K562 (cell line): ENCODE data around the gene CDH5. TPM values are rescaled to one million over a fixed set of nuclear protein-coding genes. Genes with fewer than 3 reads are reported as not detected.
"Not testable (repeated sequence)": the region's sequence is repeated elsewhere in the genome, so short reads cannot be mapped to it uniquely, and the experiment has no call there.

Experiments
- ATAC-seq: fragments of 200-7000 bp; cut with Tn5 transposase; 3 replicates; pipeline ENCODE4 v1.9.1; 2020; ENCODE audit warnings: moderate library complexity
- BruUV-seq: library from RNA; stranded (reverse); fragments of 400-500 nt; replicated peaks from 2 replicates; lab custom pipeline; 2021; lab: Mats Ljungman, UMichigan
- CTCF ChIA-PET: fragments of 300-600 bp; formaldehyde crosslinking; extraction: SDS; loops from one replicate; lab custom pipeline; 2021; ENCODE audit warnings: low intra/inter-chr PET ratio; lab: Yijun Ruan, JAX
- POLR2A ChIA-PET: fragments of 300-600, 350-650 bp; sonication (Branson Sonifier 250); formaldehyde crosslinking; extraction: SDS; loops from one replicate; lab custom pipeline; 2021; ENCODE audit warnings: antibody characterized with exemption, inconsistent platforms; lab: Yijun Ruan, JAX
- DNase-seq, 4 experiments: peaks; one replicate each; pipeline versions ENCODE4 v3.0.0 to v3.0.0-alpha.2; 2011 to 2018; ENCODE audit warnings: low spot score in 3 of 4, mixed read lengths in 3 of 4; ENCODE audit errors: extremely low read depth in 1 of 4
- FAIRE-seq: peaks from 2 replicates; lab custom pipeline; 2011; peaks lifted over from hg19 to GRCh38; lab: Jason Lieb, UNC
- H2AFZ ChIP-seq: 2 replicates; pipeline ENCODE4 v1.6.0; 2011; ENCODE audit warnings: low read depth, low read length, control low read depth, inconsistent platforms
- H3K27ac ChIP-seq: fragments of 200-600 bp; 3 replicates; pipeline ENCODE4 v1.8.0; 2011; ENCODE audit warnings: low read depth, mild to moderate bottlenecking, control low read depth, inconsistent platforms, low read length, moderate library complexity, mixed read lengths; ENCODE audit errors: extremely low read depth
- H3K27me3 ChIP-seq, 2 experiments: fragments of 300-600 bp in 1 of 2; 2 replicates in 1 of 2; 3 replicates in 1 of 2; pipeline versions ENCODE4 v1.6.0 to v1.8.0; 2011; ENCODE audit warnings: inconsistent platforms in 2 of 2, low read length in 2 of 2, mild to moderate bottlenecking in 1 of 2, mixed read lengths in 1 of 2, moderate library complexity in 1 of 2; ENCODE audit not compliant: control insufficient read depth in 2 of 2, insufficient read depth in 2 of 2
- H3K36me3 ChIP-seq: fragments of 300-600 bp; 3 replicates; pipeline ENCODE4 v1.8.0; 2011; ENCODE audit warnings: mild to moderate bottlenecking, low read length, inconsistent platforms; ENCODE audit not compliant: control insufficient read depth, insufficient read depth
- H3K4me1 ChIP-seq, 2 experiments: fragments of 200-600 bp in 1 of 2; replicated peaks in 1 of 2; 2 replicates in 1 of 2; 3 replicates in 1 of 2; pipeline versions ENCODE4 v1.5.1 to v1.8.0; 2011; ENCODE audit warnings: inconsistent platforms in 2 of 2, low read length in 2 of 2, mild to moderate bottlenecking in 1 of 2, mixed read lengths in 1 of 2, moderate library complexity in 1 of 2; ENCODE audit not compliant: control insufficient read depth in 2 of 2, insufficient read depth in 2 of 2
- H3K4me2 ChIP-seq: 2 replicates; pipeline ENCODE4 v1.6.1; 2011; ENCODE audit warnings: low read length, control low read depth, inconsistent platforms, mixed read lengths; ENCODE audit not compliant: insufficient read depth
- H3K4me3 ChIP-seq: fragments of 200-600 bp; sonication (generic), shearing (Covaris generic); 2 replicates; pipeline ENCODE4 v1.5.1; 2016; ENCODE audit warnings: control low read depth, inconsistent platforms
- H3K79me2 ChIP-seq: fragments of 200-600 bp; 3 replicates; pipeline ENCODE4 v1.8.0; 2011; ENCODE audit warnings: low read length, inconsistent platforms; ENCODE audit not compliant: control insufficient read depth, insufficient read depth
- H3K9ac ChIP-seq, 2 experiments: 2 replicates each; pipeline versions ENCODE4 v1.6.0 to v1.6.1; 2011; ENCODE audit warnings: low read depth in 2 of 2, low read length in 2 of 2, control low read depth in 1 of 2, inconsistent platforms in 1 of 2, mild to moderate bottlenecking in 1 of 2, mixed read lengths in 1 of 2; ENCODE audit not compliant: insufficient read depth in 1 of 2
- H3K9me1 ChIP-seq: one replicate; pipeline ENCODE4 v1.6.0; 2011; ENCODE audit warnings: inconsistent platforms, mild to moderate bottlenecking, low read length, moderate library complexity; ENCODE audit not compliant: control insufficient read depth, insufficient read depth
- H3K9me3 ChIP-seq: replicated peaks from 2 replicates; pipeline ENCODE4 v1.5.1; 2011; ENCODE audit warnings: low read depth, low read length, inconsistent platforms; ENCODE audit not compliant: control insufficient read depth, insufficient read depth
- H4K20me1 ChIP-seq: replicated peaks from 2 replicates; pipeline ENCODE4 v1.6.1; 2011; ENCODE audit warnings: low read length, inconsistent platforms, mixed read lengths; ENCODE audit not compliant: control insufficient read depth, insufficient read depth
- WGBS: fragments of 100-300 bp; shearing (Covaris generic); methylation state at CpG from one replicate; pipeline ENCODE4 v1.1.6; 2016; ENCODE audit warnings: low coverage, mixed read lengths; ENCODE audit not compliant: insufficient coverage; ENCODE audit errors: missing lambda C conversion rate; 5-methylcytosine and 5-hydroxymethylcytosine counted together
- in situ Hi-C: fragments of 300-500 bp; cut with MboI; formaldehyde crosslinking; loops from 4 replicates; pipeline ENCODE4 v1.15.0; 2018; ENCODE audit warnings: inconsistent platforms, mixed read lengths
- intact Hi-C: fragments of 100-400 bp; cut with micrococcal nuclease; formaldehyde crosslinking; loops from 2 replicates; pipeline ENCODE4 v1.14.2; 2022
- polyA plus RNA-seq, 8 experiments: library from polyadenylated mRNA; depleted of rRNA in 4 of 8; stranded (reverse) in 5 of 8; unstranded in 3 of 8; fragments of >200 nt; fragmentation: Nextera tagmentation in 2 of 8; fragmentation: Illumina TruSeq in 1 of 8; extraction: Ambion mirVana in 2 of 8; extraction: Trizol in 1 of 8; gene quantifications; 2 replicates each; pipeline versions ENCODE4 v1.2.1 to v1.2.3, GENCODE V29; 2011 to 2014; ENCODE audit warnings: inconsistent platforms in 1 of 8, missing spikeins in 1 of 8
- total RNA-seq, 7 experiments: library from RNA; depleted of rRNA in 6 of 7; stranded (reverse); fragments of >200 nt in 6 of 7; fragmentation: Illumina TruSeq in 2 of 7; extraction: Trizol in 2 of 7; gene quantifications; 2 replicates each; pipeline versions ENCODE4 v1.2.1 to v1.2.3, GENCODE V29; 2011 to 2021; ENCODE audit warnings: low replicate concordance in 1 of 7

CDH5 gene
- total and polyA plus RNA-seq, 9 of the 15 experiments (the other 6 are each of a cell fraction or from before 2014, with no cell fraction given) = not detected

DNA sequence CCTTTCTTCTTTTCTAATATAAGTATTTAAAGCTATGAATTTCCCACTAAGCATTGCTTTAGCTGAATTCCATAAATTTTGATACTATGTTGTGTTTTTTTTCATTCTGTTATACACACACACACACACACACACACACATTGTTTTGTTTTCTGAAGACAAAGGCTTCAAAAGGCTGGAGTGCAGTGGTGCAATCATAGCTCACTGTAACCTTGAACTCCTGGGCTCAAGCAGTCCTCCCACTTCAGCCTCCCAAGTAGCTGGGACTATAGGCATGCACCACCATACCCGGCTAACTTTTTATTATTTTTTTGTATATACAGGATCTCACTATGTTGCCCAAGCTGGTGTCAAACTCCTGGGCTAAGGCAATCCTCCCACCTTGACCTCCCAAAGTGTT is 86.7 kb downstream of the CDH5 start:
- peaks cover 5 to 14% of the 10 kb centered on the region in 2 experiments for H3K27me3 ChIP-seq
- H3K9ac ChIP-seq, POLR2A ChIA-PET, H3K27ac ChIP-seq, DNase-seq, H3K4me3 ChIP-seq, H3K4me1 ChIP-seq, H3K4me2 ChIP-seq, H3K9me1 ChIP-seq, CTCF ChIA-PET, FAIRE-seq, H3K36me3 ChIP-seq, in situ Hi-C loops, ATAC-seq, H2AFZ ChIP-seq, H3K9me3 ChIP-seq, H4K20me1 ChIP-seq, H3K79me2 ChIP-seq, BruUV-seq, intact Hi-C loops: not testable (repeated sequence)
- 0% methylated on average over 1 of the region's 1 CpG for WGBS

Other genes with a start within 250 kb of the CDH5 start
- gene BEAN1, start 60.6 kb downstream of the CDH5 start, total RNA-seq (2014; rRNA removed) = not detected in 2 replicates
- gene BEAN1, start 60.6 kb downstream of the CDH5 start, total RNA-seq (2014; rRNA removed; fragmentation: Illumina TruSeq; extraction: Trizol) = not detected in 2 replicates
- not detected in 2 replicates for gene BEAN1, start 60.6 kb downstream of the CDH5 start, total RNA-seq (2015; rRNA removed; fragmentation: Illumina TruSeq; extraction: Trizol)
- not detected in 2 replicates for gene BEAN1, start 60.6 kb downstream of the CDH5 start, total RNA-seq (2021)
- not detected in 2 replicates for gene BEAN1, start 60.6 kb downstream of the CDH5 start, polyA plus RNA-seq (2011; rRNA removed)
- not detected in 2 replicates for gene BEAN1, start 60.6 kb downstream of the CDH5 start, polyA plus RNA-seq (2014; fragmentation: Illumina TruSeq; extraction: Trizol)
- gene BEAN1, start 60.6 kb downstream of the CDH5 start, polyA plus RNA-seq (2014; fragmentation: Nextera tagmentation; extraction: Ambion mirVana) = not detected
- not detected in 2 replicates for gene BEAN1, start 60.6 kb downstream of the CDH5 start, polyA plus RNA-seq (2014; rRNA removed)
- gene TK2, start 183.4 kb downstream of the CDH5 start, total RNA-seq (2014; rRNA removed) = 4.3 and 5.8 TPM in 2 replicates
- gene TK2, start 183.4 kb downstream of the CDH5 start, total RNA-seq (2014; rRNA removed; fragmentation: Illumina TruSeq; extraction: Trizol) = 4.8 and 6.2 TPM in 2 replicates
- 4.9 and 5.3 TPM in 2 replicates for gene TK2, start 183.4 kb downstream of the CDH5 start, total RNA-seq (2015; rRNA removed; fragmentation: Illumina TruSeq; extraction: Trizol)
- gene TK2, start 183.4 kb downstream of the CDH5 start, total RNA-seq (2021) = 4.7 and 5.7 TPM in 2 replicates
- gene TK2, start 183.4 kb downstream of the CDH5 start, polyA plus RNA-seq (2011; rRNA removed) = 10.2 TPM in 2 replicates
- gene TK2, start 183.4 kb downstream of the CDH5 start, polyA plus RNA-seq (2014; fragmentation: Illumina TruSeq; extraction: Trizol) = 4.3 and 4.8 TPM in 2 replicates
- gene TK2, start 183.4 kb downstream of the CDH5 start, polyA plus RNA-seq (2014; fragmentation: Nextera tagmentation; extraction: Ambion mirVana) = 1 to 10 TPM; 1.1 to 1.2 TPM
- 4.8 and 6.2 TPM in 2 replicates for gene TK2, start 183.4 kb downstream of the CDH5 start, polyA plus RNA-seq (2014; rRNA removed)
- gene CKLF, start 185.9 kb downstream of the CDH5 start, total RNA-seq (2014; rRNA removed) = 99.8 and 113 TPM in 2 replicates
- gene CKLF, start 185.9 kb downstream of the CDH5 start, total RNA-seq (2014; rRNA removed; fragmentation: Illumina TruSeq; extraction: Trizol) = 89.8 and 91.5 TPM in 2 replicates
- gene CKLF, start 185.9 kb downstream of the CDH5 start, total RNA-seq (2015; rRNA removed; fragmentation: Illumina TruSeq; extraction: Trizol) = 93.6 and 111 TPM in 2 replicates
- 84.8 and 91.1 TPM in 2 replicates for gene CKLF, start 185.9 kb downstream of the CDH5 start, total RNA-seq (2021)
- 120 and 126 TPM in 2 replicates for gene CKLF, start 185.9 kb downstream of the CDH5 start, polyA plus RNA-seq (2011; rRNA removed)
- 118 and 123 TPM in 2 replicates for gene CKLF, start 185.9 kb downstream of the CDH5 start, polyA plus RNA-seq (2014; fragmentation: Illumina TruSeq; extraction: Trizol)
- 100 to 1,000 TPM; 305 to 322 TPM for gene CKLF, start 185.9 kb downstream of the CDH5 start, polyA plus RNA-seq (2014; fragmentation: Nextera tagmentation; extraction: Ambion mirVana)
- gene CKLF, start 185.9 kb downstream of the CDH5 start, polyA plus RNA-seq (2014; rRNA removed) = 147 and 173 TPM in 2 replicates
- 1.1 and 1.9 TPM in 2 replicates for gene CMTM1, start 199.7 kb downstream of the CDH5 start, total RNA-seq (2014; rRNA removed)
- gene CMTM1, start 199.7 kb downstream of the CDH5 start, total RNA-seq (2014; rRNA removed; fragmentation: Illumina TruSeq; extraction: Trizol) = 0.22 and 0.40 TPM in 2 replicates
- 2.3 and 2.6 TPM in 2 replicates for gene CMTM1, start 199.7 kb downstream of the CDH5 start, total RNA-seq (2015; rRNA removed; fragmentation: Illumina TruSeq; extraction: Trizol)
- 2.4 and 2.7 TPM in 2 replicates for gene CMTM1, start 199.7 kb downstream of the CDH5 start, total RNA-seq (2021)
- gene CMTM1, start 199.7 kb downstream of the CDH5 start, polyA plus RNA-seq (2011; rRNA removed) = 0.92 and 1.2 TPM in 2 replicates
- 0.25 and 0.93 TPM in 2 replicates for gene CMTM1, start 199.7 kb downstream of the CDH5 start, polyA plus RNA-seq (2014; fragmentation: Illumina TruSeq; extraction: Trizol)
- not detected for gene CMTM1, start 199.7 kb downstream of the CDH5 start, polyA plus RNA-seq (2014; fragmentation: Nextera tagmentation; extraction: Ambion mirVana)
- gene CMTM1, start 199.7 kb downstream of the CDH5 start, polyA plus RNA-seq (2014; rRNA removed) = 0.30 and 0.51 TPM in 2 replicates
- not detected in 2 replicates for gene CMTM2, start 212.8 kb downstream of the CDH5 start, total RNA-seq (2014; rRNA removed)
- gene CMTM2, start 212.8 kb downstream of the CDH5 start, total RNA-seq (2014; rRNA removed; fragmentation: Illumina TruSeq; extraction: Trizol) = not detected in 2 replicates
- not detected in 2 replicates for gene CMTM2, start 212.8 kb downstream of the CDH5 start, total RNA-seq (2015; rRNA removed; fragmentation: Illumina TruSeq; extraction: Trizol)
- gene CMTM2, start 212.8 kb downstream of the CDH5 start, total RNA-seq (2021) = not detected in 2 replicates
- not detected in 2 replicates for gene CMTM2, start 212.8 kb downstream of the CDH5 start, polyA plus RNA-seq (2011; rRNA removed)
- not detected in 2 replicates for gene CMTM2, start 212.8 kb downstream of the CDH5 start, polyA plus RNA-seq (2014; fragmentation: Illumina TruSeq; extraction: Trizol)
- gene CMTM2, start 212.8 kb downstream of the CDH5 start, polyA plus RNA-seq (2014; fragmentation: Nextera tagmentation; extraction: Ambion mirVana) = not detected
- not detected in 2 replicates for gene CMTM2, start 212.8 kb downstream of the CDH5 start, polyA plus RNA-seq (2014; rRNA removed)
- gene CMTM3, start 238.0 kb downstream of the CDH5 start, total RNA-seq (2014; rRNA removed) = 12.9 and 18.3 TPM in 2 replicates
- 13.1 and 13.4 TPM in 2 replicates for gene CMTM3, start 238.0 kb downstream of the CDH5 start, total RNA-seq (2014; rRNA removed; fragmentation: Illumina TruSeq; extraction: Trizol)
- gene CMTM3, start 238.0 kb downstream of the CDH5 start, total RNA-seq (2015; rRNA removed; fragmentation: Illumina TruSeq; extraction: Trizol) = 15.8 and 17.5 TPM in 2 replicates
- gene CMTM3, start 238.0 kb downstream of the CDH5 start, total RNA-seq (2021) = 33.4 and 34.5 TPM in 2 replicates
- 24.5 and 24.7 TPM in 2 replicates for gene CMTM3, start 238.0 kb downstream of the CDH5 start, polyA plus RNA-seq (2011; rRNA removed)
- gene CMTM3, start 238.0 kb downstream of the CDH5 start, polyA plus RNA-seq (2014; fragmentation: Illumina TruSeq; extraction: Trizol) = 29.1 and 29.8 TPM in 2 replicates
- 1 to 10 TPM; 4.6 to 8.3 TPM for gene CMTM3, start 238.0 kb downstream of the CDH5 start, polyA plus RNA-seq (2014; fragmentation: Nextera tagmentation; extraction: Ambion mirVana)
- gene CMTM3, start 238.0 kb downstream of the CDH5 start, polyA plus RNA-seq (2014; rRNA removed) = 28.2 and 29.9 TPM in 2 replicates